GM19351 (cell line): ENCODE data around the gene CFAP20DC.
"Not testable (repeated sequence)": the region's sequence is repeated elsewhere in the genome, so short reads cannot be mapped to it uniquely, and the experiment has no call there.

Source experiments
- ATAC-seq: cut with Tn5 transposase; IDR thresholded peaks from one replicate; pipeline ENCODE4 v1.9.1; 2021; ENCODE audit warnings: mild to moderate bottlenecking, moderate library complexity; ENCODE audit not compliant: unreplicated experiment

Gene CFAP20DC

DNA sequence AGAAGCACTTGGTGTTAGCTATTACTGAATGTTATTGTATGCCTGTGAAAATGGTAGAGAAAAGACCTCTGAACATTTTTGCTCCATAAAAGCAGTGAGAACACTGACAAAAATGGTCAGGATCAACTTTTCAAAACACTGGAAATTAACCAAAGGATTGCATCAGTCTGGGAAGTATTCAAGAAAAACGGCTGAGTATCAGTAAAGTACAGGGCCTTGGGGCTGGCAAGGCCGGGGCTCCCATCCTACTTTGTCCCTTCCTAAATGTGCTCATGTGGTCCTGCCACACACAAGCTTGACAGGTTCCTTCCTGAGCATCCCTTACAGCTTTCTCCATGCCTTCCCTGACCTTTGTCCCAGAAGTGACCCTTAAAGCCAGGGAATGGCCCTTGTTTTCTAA is 84.0 kb downstream of the CFAP20DC start:
- ATAC-seq: no peak

- no peak for ATAC-seq
Measured at GRCh38 chr3:58963928-58964503, 85.8 kb downstream of the CFAP20DC start.

GRCh38 chr3:58962816-58963215 is 87.0 kb downstream of the CFAP20DC start:
- ATAC-seq: no peak

DNA sequence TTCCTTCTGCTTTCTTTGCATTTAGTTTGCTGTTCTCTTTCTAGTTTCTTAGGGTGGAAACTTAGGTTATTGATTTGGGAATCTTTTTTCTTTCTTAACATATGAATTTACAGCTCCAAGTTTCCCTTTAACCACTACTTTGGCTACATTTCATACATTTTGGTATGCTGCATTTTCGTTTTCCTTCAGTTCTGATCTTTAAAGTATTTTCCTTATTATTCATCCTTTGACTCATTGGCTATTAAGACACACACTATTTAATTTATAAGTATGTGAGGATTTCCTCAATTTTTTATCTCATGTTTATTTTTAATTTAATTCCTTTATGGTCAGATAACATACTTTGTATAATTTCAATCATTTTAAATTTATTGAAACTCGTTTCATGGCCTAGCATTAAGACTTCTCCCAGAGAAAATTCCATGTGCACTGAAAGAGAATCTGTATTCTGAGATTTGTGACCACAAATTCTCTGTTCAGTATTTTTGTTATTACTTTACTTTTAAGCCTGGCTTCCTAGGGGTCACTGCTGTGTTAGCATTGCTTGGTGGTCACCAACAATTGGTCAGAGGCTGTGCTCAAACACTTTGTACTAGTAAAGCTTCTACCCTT is 87.7 kb downstream of the CFAP20DC start:
- ATAC-seq: no peak

- ATAC-seq: no peak
Measured at GRCh38 chr3:58955308-58955707, 94.5 kb downstream of the CFAP20DC start.

- ATAC-seq: no peak
Measured at GRCh38 chr3:58953288-58953687, 96.5 kb downstream of the CFAP20DC start.

DNA sequence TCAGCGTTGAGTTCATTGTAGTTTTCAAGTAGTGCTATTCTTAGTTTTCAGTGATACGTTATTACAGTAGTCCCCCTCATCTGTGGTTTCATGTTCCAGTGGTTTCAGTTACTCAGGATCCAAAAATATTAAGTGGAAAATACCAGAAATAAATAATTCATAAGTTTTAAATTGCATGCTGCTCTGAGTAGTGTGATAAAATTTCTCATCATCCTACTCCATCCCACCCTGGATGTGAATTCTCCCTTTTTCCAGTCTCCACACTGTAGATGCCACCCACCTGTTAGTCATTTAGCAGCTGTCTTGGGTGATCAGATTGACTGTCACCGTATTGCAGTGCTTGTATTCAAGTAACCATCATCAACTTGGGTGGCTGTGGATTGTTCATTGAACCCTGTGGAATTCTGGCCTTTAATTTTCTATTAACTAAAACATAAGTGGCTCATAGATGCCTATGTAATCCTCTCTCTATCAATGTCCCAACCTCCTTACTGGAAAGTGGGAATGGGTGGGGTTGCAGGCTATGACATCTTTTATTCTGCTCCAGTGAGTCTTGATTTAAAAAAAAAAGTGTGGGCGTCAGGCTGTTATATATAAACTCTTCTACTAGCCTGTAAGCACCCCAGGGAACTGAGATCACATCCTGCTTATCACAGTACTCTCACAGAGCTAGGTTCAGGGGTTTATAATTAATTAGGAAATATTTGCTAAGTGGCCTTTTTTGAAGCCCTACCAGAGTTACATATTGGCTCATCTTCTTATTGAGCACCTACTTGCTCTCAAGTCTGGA is 97.5 kb downstream of the CFAP20DC start:
- peak; percentile 59 for ATAC-seq

- ATAC-seq: no peak
Measured at GRCh38 chr3:58948018-58948417, 101.8 kb downstream of the CFAP20DC start.

DNA sequence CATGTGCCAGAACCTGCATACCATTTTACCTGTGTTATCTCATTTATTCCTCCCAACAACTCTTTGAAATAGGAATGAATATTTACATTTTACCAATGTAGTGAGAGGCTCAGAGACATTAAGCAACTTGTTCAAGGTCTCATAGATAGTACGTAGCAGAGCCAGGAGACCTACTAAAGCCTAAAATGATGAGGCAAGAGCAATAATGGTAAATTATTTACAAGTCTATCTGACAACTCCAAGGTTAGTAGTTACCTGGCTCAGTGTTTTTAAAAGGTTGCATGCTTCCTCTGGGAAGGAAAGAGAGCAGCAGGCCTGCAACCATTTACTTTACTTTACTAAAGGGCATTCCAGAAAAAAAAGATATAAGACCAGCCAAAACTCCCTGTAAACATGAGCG is 103.0 kb downstream of the CFAP20DC start:
- no peak for ATAC-seq

- no peak for ATAC-seq
Measured at GRCh38 chr3:58938057-58938456, 111.8 kb downstream of the CFAP20DC start.

- no peak for ATAC-seq
Measured at GRCh38 chr3:58924578-58924977, 125.2 kb downstream of the CFAP20DC start.

DNA sequence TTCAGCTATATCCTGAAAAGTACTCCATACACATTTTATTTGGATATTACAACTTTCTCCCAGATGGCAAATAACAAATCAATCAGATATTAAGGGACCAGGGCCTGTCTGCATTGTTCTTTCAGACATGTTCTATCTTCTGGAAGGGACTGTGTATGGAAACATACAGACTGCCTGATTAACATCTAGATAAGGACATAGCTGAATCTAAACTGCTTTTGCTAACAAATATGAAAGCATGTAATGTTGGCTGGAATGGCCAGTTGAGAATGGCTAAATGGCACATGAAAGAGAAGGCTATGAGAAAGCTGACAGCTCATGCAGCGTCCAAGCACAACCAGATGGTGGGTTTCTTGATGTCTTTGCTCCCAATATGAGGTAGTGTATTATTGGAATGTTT is 149.4 kb downstream of the CFAP20DC start:
- no peak for ATAC-seq

DNA sequence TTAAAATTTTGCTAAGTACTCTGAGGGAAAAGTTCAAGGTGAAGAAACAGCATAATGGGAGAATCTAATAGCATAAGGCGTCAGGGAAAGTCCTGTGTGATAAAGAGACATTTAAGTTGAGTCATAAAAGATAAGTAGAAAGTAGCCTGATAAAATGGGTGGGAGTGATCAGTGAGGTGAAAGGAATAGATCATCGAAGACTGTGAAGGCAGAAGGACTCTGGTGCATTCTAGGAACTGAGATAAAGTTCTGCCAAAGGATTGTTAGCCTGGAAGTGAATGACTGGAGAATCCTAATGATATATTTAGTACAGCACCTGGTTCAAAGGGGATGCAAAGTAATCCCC is 149.9 kb downstream of the CFAP20DC start:
- peak; percentile 20 for ATAC-seq

GRCh38 chr3:58899159-58899952 is 150.5 kb downstream of the CFAP20DC start:
- ATAC-seq: peak; percentile 85

DNA sequence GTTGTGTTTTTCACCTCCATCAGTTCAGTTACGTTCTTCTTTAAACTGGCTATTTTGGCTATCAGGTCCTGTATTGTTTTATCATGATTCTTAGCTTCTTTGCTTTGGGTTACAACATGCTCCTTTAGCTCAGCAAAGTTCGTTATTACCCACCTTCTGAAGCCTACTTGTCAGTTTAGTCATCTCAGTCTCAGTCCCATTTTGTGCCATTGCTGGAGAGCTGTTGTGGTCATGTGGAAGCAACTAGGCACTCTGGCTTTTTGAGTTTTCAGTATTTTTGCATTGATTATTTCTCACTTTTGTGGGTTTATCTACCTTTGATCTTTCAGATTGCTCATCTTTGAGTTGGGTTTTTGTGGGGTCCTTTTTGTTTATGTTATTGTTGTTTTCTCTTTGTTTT is 151.3 kb downstream of the CFAP20DC start:
- ATAC-seq: no peak

GRCh38 chr3:58897646-58898045 is 152.2 kb downstream of the CFAP20DC start:
- no peak for ATAC-seq

DNA sequence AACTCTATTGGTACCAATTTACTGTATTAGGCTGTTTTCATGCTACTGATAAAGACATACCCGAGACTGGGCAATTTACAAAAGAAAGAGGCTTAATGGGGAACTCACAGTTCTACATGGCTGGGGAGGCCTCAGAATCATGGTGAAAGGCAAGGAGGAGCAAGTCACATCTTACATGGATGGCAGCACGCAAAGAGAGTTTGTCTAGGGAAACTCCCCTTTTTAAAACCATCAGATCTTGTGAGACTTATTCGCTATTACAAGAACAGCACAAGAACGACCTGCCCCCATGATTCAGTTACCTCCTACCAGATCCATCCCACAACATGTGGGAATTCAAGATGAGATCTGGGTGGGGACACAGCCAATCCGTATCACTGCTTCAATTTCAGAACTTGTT is 154.1 kb downstream of the CFAP20DC start:
- not testable (repeated sequence) for ATAC-seq

DNA sequence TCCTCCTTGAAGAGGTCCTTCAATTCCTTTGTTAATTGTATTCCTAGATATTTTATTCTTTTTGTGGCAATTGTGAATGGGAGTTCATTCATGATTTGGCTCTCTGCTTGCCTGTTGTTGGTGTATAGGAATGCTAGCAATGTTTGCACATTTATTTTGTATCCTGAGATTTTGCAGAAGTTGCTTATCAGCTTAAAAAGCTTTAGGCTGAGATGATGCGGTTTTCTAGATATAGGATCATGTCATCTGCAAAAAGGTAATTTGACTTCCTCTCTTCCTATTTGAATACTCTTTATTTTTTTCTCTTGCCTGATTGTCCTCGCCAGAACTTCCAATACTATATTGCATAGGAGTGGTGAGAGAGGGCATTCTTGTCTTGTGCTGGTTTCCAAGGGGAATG is 157.3 kb downstream of the CFAP20DC start:
- ATAC-seq: not testable (repeated sequence)

GRCh38 chr3:58888087-58888486 is 161.7 kb downstream of the CFAP20DC start:
- ATAC-seq: no peak

DNA sequence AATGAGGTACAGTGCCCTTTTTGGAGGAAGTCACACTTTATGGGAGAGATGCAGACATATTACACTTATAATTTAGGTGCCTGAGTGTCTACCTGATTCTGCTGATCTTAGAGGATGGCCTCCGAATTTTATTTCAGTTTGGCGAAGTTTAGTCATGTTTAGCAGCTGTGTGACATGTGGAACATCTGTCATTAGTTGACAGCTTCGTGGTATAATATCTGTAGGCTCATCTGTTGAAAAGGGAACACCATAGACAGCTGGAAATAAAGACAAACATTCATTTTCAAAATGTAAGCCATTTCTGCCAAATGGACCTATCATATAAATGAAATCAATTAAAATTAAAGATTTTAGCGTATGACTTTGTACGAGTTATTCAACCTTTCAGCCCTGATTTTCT is 165.4 kb downstream of the CFAP20DC start:
- no peak for ATAC-seq

DNA sequence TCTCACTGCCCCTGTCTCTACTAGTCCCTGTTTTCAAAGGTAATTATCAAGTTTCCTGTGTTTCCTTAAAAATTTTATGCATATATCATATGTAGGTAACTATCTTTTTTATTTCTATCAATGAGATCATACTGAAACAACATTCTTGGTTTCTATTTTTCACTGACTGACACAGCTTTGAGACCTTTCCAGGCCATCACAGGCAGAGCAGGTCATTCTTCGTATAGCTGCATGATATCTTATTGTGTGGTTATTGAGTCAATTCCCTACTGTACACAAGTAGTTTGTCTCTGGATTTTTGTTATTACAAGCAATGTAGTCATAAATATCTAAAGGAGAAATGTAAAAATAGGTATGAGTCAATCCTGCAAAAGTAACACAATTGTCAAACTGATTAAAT is 169.6 kb downstream of the CFAP20DC start:
- ATAC-seq: peak; percentile 82

DNA sequence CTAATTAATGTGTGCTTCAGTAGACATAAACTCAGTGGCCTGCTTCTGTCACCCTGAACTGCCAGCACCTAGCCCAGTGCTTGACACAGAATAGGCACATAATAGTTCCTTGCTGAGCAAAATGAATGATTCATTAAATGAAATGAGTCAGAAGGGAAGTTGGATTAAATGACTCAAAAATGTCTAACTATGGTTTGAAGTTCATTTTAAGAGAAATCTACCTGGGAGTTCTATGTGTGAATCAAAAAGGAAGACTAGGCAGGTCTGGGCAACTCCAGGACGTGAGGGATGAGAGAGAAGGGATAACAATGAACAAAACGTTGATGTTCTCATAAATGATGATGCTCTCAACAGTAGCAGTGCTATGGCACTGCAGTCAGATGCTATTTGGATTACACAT is 175.0 kb downstream of the CFAP20DC start:
- peak; percentile 80 for ATAC-seq
